ENCODE data around the gene TLR7.

Gene TLR7

DNA sequence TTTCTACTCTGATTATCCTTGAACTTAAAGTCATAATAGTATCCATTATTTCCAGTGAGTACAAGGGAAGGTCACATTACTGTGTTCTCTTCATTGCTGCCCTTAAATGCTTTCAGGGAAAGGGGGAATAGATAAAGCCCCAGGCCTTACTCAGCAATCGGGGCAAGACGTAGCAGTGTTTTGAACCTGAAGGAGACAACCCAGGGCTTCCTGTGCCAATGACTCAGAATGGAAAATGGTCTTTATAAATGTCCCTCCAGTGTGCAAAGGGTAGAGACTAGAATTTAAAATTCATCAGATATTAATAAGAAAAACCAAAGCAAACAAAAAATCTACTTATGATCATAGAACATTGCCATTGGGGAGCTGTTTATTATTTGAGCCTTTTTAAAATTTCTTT is 63.3 kb downstream of the TLR7 start:
- DNase-seq (ENCODE audit: low spot score), result no peak

DNA sequence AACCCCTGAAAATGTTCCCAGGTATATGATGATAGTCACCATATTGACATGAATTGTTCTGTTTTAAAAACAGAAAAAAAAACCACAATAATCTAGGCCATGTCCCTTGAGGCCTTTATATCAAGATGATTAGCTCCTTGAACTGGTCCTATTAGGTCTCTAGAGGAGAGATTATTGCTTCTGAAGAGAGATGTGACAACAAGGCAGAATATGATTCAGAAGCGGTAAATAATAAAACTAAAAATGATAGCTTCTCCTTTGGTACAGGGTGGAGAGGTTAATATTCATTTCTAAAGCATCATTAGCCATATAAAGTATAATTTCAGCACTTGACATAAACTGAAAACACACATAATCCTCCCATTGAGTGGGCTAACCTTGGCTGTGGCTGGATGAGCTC is 65.4 kb downstream of the TLR7 start:
- no peak for DNase-seq (ENCODE audit: low spot score)

DNA sequence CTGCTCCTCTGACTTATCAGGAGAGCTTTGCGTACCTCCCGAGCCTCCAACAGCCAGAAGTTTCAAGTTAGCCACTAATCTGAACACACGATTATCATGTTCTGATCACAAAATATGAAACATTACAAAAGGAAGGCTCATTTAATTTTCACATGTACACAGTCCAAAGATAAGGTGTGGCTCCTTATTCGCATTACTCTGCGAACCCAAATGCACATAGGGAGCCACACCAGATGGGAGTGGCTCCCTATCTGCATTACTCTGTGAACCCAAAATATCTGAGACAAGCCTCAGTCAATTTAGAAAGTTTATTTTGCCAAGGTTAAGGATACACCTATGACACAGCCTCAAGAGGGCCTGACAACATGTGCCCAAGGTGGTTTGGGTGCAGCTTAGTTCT is 68.0 kb downstream of the TLR7 start:
- DNase-seq (ENCODE audit: low spot score), result no peak

DNA sequence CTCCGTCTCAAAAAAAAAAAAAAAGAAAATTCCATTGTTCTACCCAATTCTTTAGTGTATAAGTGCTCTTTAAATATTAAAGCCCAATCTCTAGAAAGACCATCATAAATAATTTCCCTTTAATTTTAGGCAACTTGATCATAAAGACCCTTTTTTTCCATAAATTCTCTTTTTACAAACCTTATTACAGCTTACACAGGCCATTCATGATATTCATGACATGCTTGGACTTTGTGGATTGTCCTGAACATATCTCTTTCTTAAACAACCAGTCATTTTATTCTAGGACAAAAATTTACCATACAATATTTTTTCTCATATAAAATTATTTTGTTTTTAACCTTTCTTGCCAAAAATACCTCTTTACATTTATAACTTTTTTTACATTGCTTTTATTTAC is 70.1 kb downstream of the TLR7 start:
- no peak for DNase-seq (ENCODE audit: low spot score)

Data from GM03348 (cell line).